ENCODE data around the gene SEL1L3. TPM values are rescaled to one million over a fixed set of nuclear protein-coding genes. Genes with fewer than 3 reads are reported as not detected.
"Not testable (repeated sequence)": the region's sequence is repeated elsewhere in the genome, so short reads cannot be mapped to it uniquely, and the experiment has no call there.

Gene SEL1L3
- total RNA-seq, 1 donor from 2014 or later: 57.7 TPM

GRCh38 chr4:25879587-25879986 lies 16.8 kb upstream of the SEL1L3 start:
- DNase-seq (ENCODE audit: low read depth): no peak

- DNase-seq (ENCODE audit: low read depth): no peak
Observed at GRCh38 chr4:25879091-25879584, 16.4 kb upstream of the SEL1L3 start.

- DNase-seq (ENCODE audit: low read depth): no peak
Observed at GRCh38 chr4:25878676-25879075, 15.9 kb upstream of the SEL1L3 start.

- no peak for DNase-seq (ENCODE audit: low read depth)
Observed at GRCh38 chr4:25875281-25875745, 12.5 kb upstream of the SEL1L3 start.

- no peak for DNase-seq (ENCODE audit: low read depth)
Observed at GRCh38 chr4:25874655-25875054, 11.9 kb upstream of the SEL1L3 start.

GRCh38 chr4:25873632-25874129 lies 10.9 kb upstream of the SEL1L3 start:
- no peak for DNase-seq (ENCODE audit: low read depth)

- DNase-seq (ENCODE audit: low read depth): no peak
Observed at GRCh38 chr4:25872851-25873631, 10.3 kb upstream of the SEL1L3 start.

- DNase-seq (ENCODE audit: low read depth): no peak
Observed at GRCh38 chr4:25870081-25870480, 7.3 kb upstream of the SEL1L3 start.

GRCh38 chr4:25867781-25868294 lies 5.0 kb upstream of the SEL1L3 start:
- DNase-seq (ENCODE audit: low read depth): no peak

GRCh38 chr4:25866401-25866800 lies 3.6 kb upstream of the SEL1L3 start:
- DNase-seq (ENCODE audit: low read depth): not testable (repeated sequence)

GRCh38 chr4:25865586-25865985 lies 2.8 kb upstream of the SEL1L3 start:
- peak; percentile 93 for DNase-seq (ENCODE audit: low read depth)

- DNase-seq (ENCODE audit: low read depth): no peak
Observed at GRCh38 chr4:25863831-25864418, 1.1 kb upstream of the SEL1L3 start.

- no peak for DNase-seq (ENCODE audit: low read depth)
Observed at GRCh38 chr4:25863347-25863784, 578 bp upstream of the SEL1L3 start.

GRCh38 chr4:25861951-25862410 lies 807 bp downstream of the SEL1L3 start:
- DNase-seq (ENCODE audit: low read depth): peak; percentile 17

- DNase-seq (ENCODE audit: low read depth): peak; percentile 15
Observed at GRCh38 chr4:25861280-25861950, 1.4 kb downstream of the SEL1L3 start.

GRCh38 chr4:25860586-25861279 lies 2.1 kb downstream of the SEL1L3 start:
- no peak for DNase-seq (ENCODE audit: low read depth)

- no peak for DNase-seq (ENCODE audit: low read depth)
Observed at GRCh38 chr4:25859429-25860148, 3.2 kb downstream of the SEL1L3 start.

- DNase-seq (ENCODE audit: low read depth): no peak
Observed at GRCh38 chr4:25857851-25858400, 4.9 kb downstream of the SEL1L3 start.

- no peak for DNase-seq (ENCODE audit: low read depth)
Observed at GRCh38 chr4:25857403-25857802, 5.4 kb downstream of the SEL1L3 start.

- no peak for DNase-seq (ENCODE audit: low read depth)
Observed at GRCh38 chr4:25856756-25857155, 6.0 kb downstream of the SEL1L3 start.

Data from renal cortical epithelial cell (primary cell).